ENCODE data around the gene USP7. TPM values are rescaled to one million over a fixed set of nuclear protein-coding genes. Genes with fewer than 3 reads are reported as not detected.

USP7 gene
- polyA plus RNA-seq, 3 donors from 2014 or later, result 4.4 to 11.9 (median 10.2) TPM

DNA sequence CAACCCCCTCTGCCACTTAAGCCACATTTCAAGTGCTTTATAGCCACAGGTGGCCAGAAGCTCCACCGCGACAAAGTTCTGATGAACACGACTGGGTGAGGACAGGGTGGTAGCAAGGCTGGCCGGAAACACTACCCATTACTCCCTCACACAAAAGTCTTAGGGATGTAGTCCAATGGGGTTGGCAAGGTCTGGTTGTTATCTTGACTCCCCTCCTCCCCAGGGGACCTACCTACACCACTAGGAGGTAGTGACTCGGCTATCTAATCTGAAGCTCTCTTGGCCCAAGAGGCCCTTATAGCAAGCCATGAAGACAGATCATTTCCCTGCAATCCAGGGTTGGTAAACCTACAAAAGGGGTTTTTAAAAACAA lies 73.2 kb downstream of the USP7 start:
- peaks cover 2 to 11% (median 6%) of the 10 kb centered on the region in 3 donors for H3K27me3 Mint-ChIP-seq (ENCODE audit: low read depth in 3 of 3)
- H3K4me1 Mint-ChIP-seq, result peaks cover 7 to 11% of the 10 kb centered on the region in 2 donors
- H3K4me3 Mint-ChIP-seq, result no peak overlapping the region
- peaks cover 16 to 43% (median 26%) of the 10 kb centered on the region in 3 donors for H3K36me3 Mint-ChIP-seq
- H3K9me3 Mint-ChIP-seq, result no peaks in the 10 kb centered on the region
- peak overlapping the region in 3 of 6 donors; percentile 1 to 66 (median 20) for H3K27ac Mint-ChIP-seq
- no peak for DNase-seq

DNA sequence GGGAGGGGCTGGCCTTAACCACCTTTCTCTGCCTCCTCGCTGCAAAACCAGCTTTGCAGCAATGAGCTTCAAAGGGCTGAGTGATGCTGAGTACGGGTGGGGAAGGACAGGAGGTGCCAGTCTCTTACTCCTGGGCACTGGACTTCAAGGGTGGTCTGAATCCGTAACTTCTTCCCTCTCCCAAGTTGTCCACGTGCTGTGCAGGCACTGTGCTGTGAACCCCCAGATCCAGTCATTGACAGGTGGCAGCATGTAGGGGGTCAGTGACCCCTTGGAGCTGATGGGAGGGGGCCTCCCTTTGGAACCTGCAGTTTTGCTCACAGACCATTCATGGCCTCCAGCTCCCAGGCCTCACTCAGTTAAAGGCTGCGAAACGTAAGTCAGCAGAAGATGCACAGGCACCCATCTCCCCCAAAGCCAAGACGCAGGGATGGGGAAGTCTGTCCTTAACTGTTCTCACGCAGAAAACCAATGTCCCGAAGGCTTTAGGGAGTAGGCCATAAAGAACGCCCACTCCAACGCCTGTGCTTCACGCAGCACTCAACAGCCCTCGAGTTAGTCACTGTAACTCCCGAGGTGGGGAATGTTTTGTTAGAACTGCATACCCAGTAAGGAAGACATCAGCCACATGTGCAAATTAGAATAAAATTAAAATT lies 73.7 kb downstream of the USP7 start:
- DNase-seq, result no peak
- Mint-ChIP-seq H3K4me3 (no peak overlapping the region), H3K9me3 (no peaks in the 10 kb centered on the region), H3K36me3 (peaks cover 12 to 38% (median 21%) of the 10 kb centered on the region in 3 donors), H3K27ac (no peak overlapping the region), H3K4me1 (peaks cover 9 to 13% of the 10 kb centered on the region in 2 donors), H3K27me3 (ENCODE audit: low read depth in 3 of 3) (peaks cover 4 to 14% (median 6%) of the 10 kb centered on the region in 3 donors)

DNA sequence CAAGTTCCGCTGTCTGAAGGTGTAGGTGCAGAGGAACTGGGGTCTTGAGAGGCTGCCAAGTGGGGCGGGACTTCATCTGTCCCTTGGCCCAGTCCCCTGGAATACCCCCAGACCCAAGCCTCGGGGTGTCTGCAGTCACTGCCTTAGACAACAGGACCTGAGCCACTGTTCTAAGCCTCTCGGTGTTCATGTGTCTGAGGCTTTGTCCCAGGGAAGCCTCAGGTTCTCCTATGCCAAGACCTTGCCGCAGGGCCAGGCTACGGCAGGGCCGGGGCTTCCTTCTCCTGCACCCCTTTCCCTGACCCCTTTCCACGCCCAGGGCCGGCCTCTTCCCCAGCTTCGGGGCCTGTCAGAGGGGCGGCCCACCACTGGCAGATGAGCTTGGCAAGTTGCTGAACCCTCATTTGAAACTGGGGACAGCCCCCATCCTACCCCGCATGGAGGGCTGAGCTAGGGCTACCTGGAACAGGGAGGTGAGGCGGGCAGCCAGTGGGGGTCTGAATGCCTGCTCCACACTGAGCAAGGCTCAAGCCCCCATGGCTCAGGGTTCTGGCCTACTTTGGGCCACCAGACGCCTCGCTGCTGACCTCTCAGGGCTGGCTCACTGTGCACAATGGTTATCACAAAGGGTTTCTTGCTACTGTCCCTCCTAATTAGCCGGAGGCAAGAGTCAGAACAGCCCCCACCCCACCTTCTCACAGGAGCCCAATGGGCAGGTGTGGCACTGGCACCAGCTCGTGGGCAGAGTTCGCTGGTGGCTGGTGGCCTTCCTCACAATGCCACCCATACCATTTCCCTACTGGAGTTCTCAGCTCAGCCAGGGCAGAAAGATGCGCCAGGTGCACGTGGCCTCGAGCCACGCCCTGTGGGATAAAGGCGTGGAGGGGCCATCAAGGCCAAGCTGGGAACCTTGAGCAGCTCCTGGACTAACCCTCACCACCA lies 74.5 kb downstream of the USP7 start:
- no peak overlapping the region for H3K27ac Mint-ChIP-seq
- H3K27me3 Mint-ChIP-seq (ENCODE audit: low read depth in 3 of 3), result peaks cover 4 to 14% (median 6%) of the 10 kb centered on the region in 3 donors
- peaks cover 12 to 30% (median 16%) of the 10 kb centered on the region in 3 donors for H3K36me3 Mint-ChIP-seq
- peaks cover 9 to 13% of the 10 kb centered on the region in 2 donors for H3K4me1 Mint-ChIP-seq
- H3K9me3 Mint-ChIP-seq, result no peaks in the 10 kb centered on the region
- H3K4me3 Mint-ChIP-seq, result no peak overlapping the region
- DNase-seq, result no peak

DNA sequence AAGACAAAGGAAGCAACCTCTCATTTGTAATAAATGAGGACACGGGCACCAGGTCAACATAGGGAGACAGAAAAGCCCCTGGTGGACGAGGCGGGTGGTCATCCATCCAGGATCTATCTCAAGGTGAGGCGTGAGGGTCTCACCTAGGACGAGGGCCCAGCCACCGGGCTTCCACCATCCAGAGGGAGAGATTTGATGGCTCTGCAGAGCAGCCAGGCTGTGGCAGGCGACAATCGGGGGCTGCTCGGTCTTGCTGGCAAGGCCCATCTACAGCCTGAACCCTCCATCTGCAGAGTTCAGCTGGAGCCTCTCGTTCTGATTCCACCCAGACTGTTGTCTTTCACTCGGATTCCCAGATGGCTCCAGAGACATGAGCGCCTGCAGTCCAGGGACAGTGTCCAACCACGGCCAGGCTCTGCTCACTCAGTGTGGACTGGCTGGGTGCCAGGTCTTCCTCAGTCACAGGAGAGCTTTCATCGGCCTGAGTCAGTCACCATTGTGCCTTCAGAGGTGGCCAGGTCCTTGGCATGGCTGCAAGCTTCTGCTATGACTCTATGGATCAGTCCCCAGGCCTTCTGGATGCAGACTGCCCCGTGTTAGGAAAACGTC lies 75.7 kb downstream of the USP7 start:
- Mint-ChIP-seq H3K9me3 (no peaks in the 10 kb centered on the region), H3K27ac (no peak overlapping the region), H3K27me3 (ENCODE audit: low read depth in 3 of 3) (peaks cover 6 to 14% (median 8%) of the 10 kb centered on the region in 3 donors), H3K4me3 (no peak overlapping the region), H3K4me1 (peaks cover 9 to 13% of the 10 kb centered on the region in 2 donors), H3K36me3 (peaks cover 5 to 20% (median 9%) of the 10 kb centered on the region in 3 donors)
- DNase-seq, result no peak

DNA sequence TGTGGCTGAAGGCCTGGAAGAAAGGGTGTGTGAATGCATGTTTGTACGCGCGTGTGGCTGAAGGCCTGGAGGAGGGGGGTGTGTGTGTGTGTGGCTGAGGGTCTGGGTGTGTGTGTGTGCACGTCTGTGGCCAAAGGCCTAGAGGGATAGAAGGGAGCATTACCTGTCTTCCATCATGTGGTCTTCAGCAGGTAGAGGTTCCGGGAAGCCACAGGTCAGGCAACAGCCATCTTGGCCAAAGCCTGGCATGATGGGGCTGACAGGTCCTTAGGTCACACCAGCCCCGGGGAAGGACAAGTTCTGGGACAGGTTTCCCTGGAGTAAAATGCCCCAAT lies 76.3 kb downstream of the USP7 start:
- Mint-ChIP-seq H3K9me3 (no peaks in the 10 kb centered on the region), H3K4me3 (no peak overlapping the region), H3K27me3 (ENCODE audit: low read depth in 3 of 3) (peaks cover 6 to 14% (median 8%) of the 10 kb centered on the region in 3 donors), H3K36me3 (peaks cover 3 to 13% (median 4%) of the 10 kb centered on the region in 3 donors), H3K4me1 (peaks cover 9 to 13% of the 10 kb centered on the region in 2 donors), H3K27ac (peak overlapping the region in 3 of 6 donors; percentile 36 to 68 (median 44))
- DNase-seq, result no peak

DNA sequence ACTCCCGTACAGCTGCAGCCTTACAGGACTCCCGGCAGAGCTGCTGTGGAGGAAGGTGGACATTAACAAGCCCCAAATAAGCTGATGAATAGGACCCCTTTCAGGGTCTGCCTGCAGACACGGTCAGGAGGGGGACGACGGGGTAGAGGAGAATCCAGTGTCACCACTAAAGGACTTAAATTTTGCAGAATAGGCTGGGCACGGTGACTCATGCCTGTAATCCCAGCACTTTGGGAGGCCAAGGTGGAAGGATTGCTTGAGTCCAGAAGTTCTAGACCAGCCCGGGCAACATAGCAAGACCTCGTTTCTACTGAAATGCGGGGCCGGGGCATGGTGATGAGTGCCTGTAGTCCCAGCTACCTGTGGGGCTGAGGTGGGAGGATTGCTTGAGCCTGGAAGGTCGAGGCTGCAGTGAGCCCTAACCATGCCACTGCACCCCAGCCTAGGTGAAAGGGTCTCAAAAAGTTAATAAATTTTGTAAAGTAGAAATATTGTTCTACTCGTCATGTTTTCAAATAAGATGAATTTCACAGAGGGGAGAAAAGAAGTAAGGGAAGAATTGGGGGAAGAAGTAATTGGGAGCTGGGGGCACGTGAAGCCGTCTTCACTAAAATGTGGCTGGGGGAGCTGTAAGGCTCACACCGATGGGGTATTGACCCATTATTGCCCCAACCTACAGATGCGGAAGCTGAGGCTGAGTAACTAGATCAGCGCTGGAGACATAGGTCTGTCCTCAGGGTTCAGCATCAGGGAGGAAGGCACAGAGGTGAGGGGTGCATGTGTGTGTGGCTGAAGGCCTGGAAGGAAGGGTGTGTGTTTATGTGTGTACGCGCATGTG lies 76.9 kb downstream of the USP7 start:
- Mint-ChIP-seq H3K4me3 (no peak overlapping the region), H3K36me3 (peaks cover 3 to 9% (median 4%) of the 10 kb centered on the region in 3 donors), H3K9me3 (no peaks in the 10 kb centered on the region), H3K4me1 (peaks cover 9 to 10% of the 10 kb centered on the region in 2 donors), H3K27ac (peak overlapping the region in 4 of 6 donors; percentile 36 to 68 (median 41)), H3K27me3 (ENCODE audit: low read depth in 3 of 3) (peaks cover 6 to 14% (median 8%) of the 10 kb centered on the region in 3 donors)
- no peak for DNase-seq

DNA sequence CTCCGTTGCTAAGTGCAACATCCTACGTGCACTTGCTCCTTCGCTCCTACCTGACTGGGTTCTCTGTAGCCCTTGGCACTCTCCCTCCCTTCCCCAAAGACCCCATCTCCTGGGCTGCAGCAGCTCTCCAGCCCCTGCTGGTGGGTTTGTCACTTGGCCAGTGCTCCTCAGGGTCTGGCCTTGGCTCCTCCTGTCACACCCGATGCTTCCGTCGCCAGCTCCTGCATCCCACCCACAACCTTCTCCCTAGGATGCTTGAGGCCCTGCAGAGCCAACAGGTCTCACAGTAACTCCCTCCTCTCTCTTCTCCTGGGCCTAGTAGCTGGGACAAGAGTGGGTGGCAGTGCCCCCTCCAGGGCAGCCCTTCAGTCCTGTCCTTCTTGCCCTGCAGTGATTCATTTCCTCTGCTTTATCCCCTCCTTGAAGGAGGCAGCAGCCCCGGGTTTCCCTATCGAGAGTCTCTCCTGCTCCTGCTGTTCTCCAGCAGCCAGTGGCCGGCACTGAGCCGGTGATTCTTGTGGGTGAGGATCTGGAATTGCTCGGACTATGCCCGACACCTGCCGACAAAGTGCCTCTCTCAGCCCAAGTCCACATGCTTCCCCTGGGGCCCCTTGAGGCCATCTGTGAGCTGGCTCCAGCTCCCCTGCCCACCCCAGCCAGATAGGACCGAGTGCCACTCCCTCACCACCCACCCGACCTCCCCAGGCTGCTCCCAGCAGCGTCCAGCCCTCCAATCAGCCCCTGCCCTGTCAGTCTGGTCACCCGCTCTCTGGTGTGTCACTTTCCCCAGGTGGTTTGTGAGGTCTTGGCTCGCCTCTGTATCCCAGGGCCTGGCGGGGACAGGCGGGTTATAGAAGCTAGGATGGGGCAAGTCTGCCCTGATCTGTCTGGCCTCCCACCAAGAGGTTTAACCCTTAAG lies 77.8 kb downstream of the USP7 start:
- Mint-ChIP-seq H3K9me3 (no peaks in the 10 kb centered on the region), H3K4me1 (peaks cover 7 to 9% of the 10 kb centered on the region in 2 donors), H3K27me3 (ENCODE audit: low read depth in 3 of 3) (peaks cover 0 to 8% (median 8%) of the 10 kb centered on the region in 3 donors), H3K27ac (peak overlapping the region in 1 of 6 donors; percentile 58), H3K36me3 (peaks cover 3 to 5% (median 4%) of the 10 kb centered on the region in 3 donors), H3K4me3 (no peak overlapping the region)
- no peak for DNase-seq

DNA sequence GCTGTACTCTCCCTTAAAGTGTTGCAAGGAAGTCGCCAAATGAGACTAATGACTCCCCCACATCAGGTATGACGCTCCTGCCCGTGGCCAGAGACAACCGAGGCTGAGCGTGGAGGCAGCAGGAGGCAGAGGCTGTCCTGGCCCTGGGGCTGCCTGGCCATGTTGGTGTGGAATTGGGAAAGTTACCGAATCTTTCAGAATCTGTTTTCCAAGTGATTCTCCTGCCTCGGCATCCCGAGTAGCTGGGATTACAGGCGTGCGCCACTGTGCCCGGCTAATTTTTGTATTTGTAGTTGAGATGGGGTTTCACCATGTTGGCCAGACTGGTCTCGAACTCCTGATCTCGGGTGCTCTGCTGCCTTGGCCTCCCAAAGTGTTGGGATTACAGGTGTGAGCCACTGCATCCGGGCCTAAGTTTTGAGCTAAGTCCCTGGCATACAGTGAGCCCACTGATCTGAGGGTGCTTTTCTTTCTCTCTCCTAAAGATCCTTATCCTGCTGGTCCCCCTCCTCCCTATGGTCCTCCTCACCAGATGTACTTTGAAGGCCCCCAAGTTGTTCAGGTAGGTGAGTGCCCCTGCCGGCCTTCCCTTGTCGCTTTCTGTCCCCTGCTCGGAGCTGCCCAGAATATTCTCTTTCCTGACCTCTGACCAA lies 80.9 kb downstream of the USP7 start:
- Mint-ChIP-seq H3K36me3 (peaks cover 0 to 3% (median 0%) of the 10 kb centered on the region in 3 donors), H3K9me3 (no peaks in the 10 kb centered on the region), H3K4me1 (peaks cover 11 to 15% of the 10 kb centered on the region in 2 donors), H3K27me3 (ENCODE audit: low read depth in 3 of 3) (peaks cover 4 to 11% (median 6%) of the 10 kb centered on the region in 3 donors), H3K27ac (no peak overlapping the region), H3K4me3 (no peak overlapping the region)
- no peak for DNase-seq

DNA sequence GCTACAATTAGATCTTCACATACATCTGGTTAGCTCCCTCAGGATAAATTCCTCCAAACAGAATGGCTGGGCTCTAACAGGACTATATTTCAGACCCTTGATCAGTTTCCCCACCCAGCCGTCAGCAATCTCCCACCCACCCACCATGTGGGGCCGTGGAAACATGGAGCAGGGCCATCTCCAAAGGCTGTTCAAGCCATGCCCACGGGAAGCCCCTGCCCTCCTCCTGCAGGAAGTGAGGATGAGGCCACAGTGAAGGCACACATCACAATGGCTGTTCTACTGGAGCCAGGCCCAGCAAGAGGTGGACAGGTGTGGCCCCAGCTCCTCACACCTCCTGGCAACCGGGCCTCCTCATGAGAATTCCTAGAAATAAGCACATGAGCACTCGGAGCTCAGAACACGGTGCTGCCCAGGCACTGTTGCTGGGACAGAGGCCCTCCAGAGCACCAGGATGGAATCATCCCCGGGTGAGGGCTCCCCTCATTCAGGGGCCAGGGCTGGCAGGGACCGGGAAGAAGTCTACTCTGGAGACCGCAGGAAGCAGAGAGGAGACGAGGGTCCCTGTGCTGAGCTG lies 81.6 kb downstream of the USP7 start, which contains the start of gene LITAFD:
Gene LITAFD (plus strand): TSS at position 311 of the 577 bp plus-strand sequence. CDS start 2,005 bp downstream, outside the sequence.
- Mint-ChIP-seq H3K36me3 (no peaks in the 10 kb centered on the region), H3K4me1 (peaks cover 11 to 15% of the 10 kb centered on the region in 2 donors), H3K4me3 (no peak within 1 kb of the TSS), H3K27me3 (ENCODE audit: low read depth in 3 of 3) (peaks cover 4 to 8% (median 7%) of the 10 kb centered on the region in 3 donors), H3K9me3 (no peaks in the 10 kb centered on the region), H3K27ac (no peak within 1 kb of the TSS)
- no peak for DNase-seq

DNA sequence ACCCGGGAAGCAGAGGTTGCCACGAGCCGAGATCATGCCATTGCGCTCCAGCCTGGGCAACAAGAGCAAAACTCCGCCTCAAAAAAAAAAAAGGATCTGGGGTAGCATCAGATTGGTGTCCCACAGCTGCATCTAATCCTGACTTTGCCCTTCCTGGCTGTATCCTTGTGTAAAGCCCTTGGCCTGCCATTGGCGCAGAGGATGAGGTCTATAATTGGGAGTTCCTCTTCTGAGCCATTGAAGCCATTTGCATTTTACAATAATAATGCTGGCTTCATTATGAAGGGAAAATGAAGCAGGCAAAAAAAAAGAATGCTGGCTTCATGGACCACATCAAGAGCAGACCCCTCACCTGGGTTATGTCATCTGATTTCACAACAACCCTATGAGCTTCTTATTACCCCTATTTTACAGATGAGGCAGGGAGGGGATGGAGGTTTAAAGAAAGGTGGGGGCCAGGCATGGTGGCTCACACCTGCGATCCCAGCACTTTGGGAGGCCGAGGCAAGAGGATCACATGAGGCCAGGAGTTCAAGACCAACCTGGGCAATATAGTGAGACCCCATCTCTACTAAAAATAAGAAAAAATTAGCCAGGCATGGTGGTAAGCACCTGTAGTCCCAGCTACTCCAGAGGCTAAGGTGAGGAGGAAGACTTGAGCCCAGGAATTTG lies 82.7 kb downstream of the USP7 start:
- peaks cover 10 to 12% of the 10 kb centered on the region in 2 donors for H3K4me1 Mint-ChIP-seq
- no peak overlapping the region for H3K4me3 Mint-ChIP-seq
- no peaks in the 10 kb centered on the region for H3K9me3 Mint-ChIP-seq
- DNase-seq, result no peak
- no peak overlapping the region for H3K27ac Mint-ChIP-seq
- H3K27me3 Mint-ChIP-seq (ENCODE audit: low read depth in 3 of 3), result peaks cover 4 to 7% (median 6%) of the 10 kb centered on the region in 3 donors
- H3K36me3 Mint-ChIP-seq, result no peaks in the 10 kb centered on the region

DNA sequence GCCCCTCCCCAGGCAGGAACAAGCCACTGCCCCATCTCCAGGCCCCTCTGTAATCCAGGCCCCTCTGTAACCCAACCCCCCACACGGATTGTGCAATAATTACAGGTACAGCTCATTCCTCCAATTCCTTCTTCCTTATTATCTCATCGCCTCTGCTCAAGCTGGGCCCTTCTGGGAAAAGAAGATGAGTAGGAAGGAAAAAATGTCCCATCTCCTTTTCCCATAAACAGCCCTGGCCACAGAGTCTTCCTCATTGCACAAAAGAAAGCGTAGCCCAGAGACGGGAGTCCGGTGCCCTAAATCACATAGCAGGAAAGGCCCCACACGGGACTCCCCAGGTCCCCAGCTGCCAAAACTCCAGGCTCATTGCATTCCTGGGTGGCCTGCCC lies 85.2 kb downstream of the USP7 start:
- Mint-ChIP-seq H3K36me3 (no peaks in the 10 kb centered on the region), H3K27me3 (ENCODE audit: low read depth in 3 of 3) (peaks cover 3 to 5% (median 4%) of the 10 kb centered on the region in 3 donors), H3K4me3 (no peak overlapping the region), H3K9me3 (no peaks in the 10 kb centered on the region), H3K27ac (no peak overlapping the region), H3K4me1 (peaks cover 12 to 13% of the 10 kb centered on the region in 2 donors)
- DNase-seq, result no peak

Data from immature natural killer cell (primary cell).